Measurements from ENCODE around the gene GIMAP1. TPM values are rescaled to one million over a fixed set of nuclear protein-coding genes. Genes with fewer than 3 reads are reported as not detected.

GIMAP1 gene
- total and polyA plus RNA-seq, 2 experiments from 2014 or later, result 0.13 TPM; not detected in 1

DNA sequence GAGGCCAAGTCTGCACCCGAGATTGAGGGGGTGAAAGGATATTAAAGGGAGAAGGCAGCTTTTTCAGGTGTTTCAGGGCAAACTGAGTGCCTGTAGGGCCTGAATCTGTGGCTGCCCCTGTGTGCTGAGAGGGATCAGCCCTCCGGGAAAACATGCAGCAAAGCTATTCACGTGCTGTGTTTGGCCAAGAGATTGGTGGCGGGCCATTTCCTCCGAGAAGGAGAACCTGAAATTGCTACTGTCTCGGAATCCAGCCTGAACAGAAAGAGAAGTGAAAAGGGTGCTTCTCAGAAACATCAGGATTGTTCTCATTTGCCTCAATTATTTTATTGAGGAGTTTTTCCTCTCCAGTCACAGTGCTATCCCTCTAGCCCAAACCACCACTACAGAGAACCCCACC is 36.8 kb downstream of the GIMAP1 start:
- Histone ChIP-seq H3K79me2 (no peaks in the 10 kb centered on the region), H3K4me2 (no peak overlapping the region), H3K9me3 (ENCODE audit: low read depth) (no peaks in the 10 kb centered on the region), H2AFZ (no peak overlapping the region), H3K36me3 (replicated peaks; ENCODE audit: insufficient read depth, low read depth) (no peaks in the 10 kb centered on the region), H3K9me2 (replicated peaks; ENCODE audit: insufficient read depth) (no peaks in the 10 kb centered on the region), H3K27ac (no peak overlapping the region), H4K20me1 (ENCODE audit: insufficient read depth, poor library complexity, severe bottlenecking) (no peaks in the 10 kb centered on the region), H3K4me3 (no peak overlapping the region), H3K4me1 (ENCODE audit: insufficient read depth) (no peaks in the 10 kb centered on the region), H3K27me3 (peaks cover 15% of the 10 kb centered on the region)
- no peak for DNase-seq (ENCODE audit: low spot score)
- TF ChIP-seq, protein P1, sequence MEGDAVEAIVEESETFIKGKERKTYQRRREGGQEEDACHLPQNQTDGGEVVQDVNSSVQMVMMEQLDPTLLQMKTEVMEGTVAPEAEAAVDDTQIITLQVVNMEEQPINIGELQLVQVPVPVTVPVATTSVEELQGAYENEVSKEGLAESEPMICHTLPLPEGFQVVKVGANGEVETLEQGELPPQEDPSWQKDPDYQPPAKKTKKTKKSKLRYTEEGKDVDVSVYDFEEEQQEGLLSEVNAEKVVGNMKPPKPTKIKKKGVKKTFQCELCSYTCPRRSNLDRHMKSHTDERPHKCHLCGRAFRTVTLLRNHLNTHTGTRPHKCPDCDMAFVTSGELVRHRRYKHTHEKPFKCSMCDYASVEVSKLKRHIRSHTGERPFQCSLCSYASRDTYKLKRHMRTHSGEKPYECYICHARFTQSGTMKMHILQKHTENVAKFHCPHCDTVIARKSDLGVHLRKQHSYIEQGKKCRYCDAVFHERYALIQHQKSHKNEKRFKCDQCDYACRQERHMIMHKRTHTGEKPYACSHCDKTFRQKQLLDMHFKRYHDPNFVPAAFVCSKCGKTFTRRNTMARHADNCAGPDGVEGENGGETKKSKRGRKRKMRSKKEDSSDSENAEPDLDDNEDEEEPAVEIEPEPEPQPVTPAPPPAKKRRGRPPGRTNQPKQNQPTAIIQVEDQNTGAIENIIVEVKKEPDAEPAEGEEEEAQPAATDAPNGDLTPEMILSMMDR (IDR thresholded peaks at IDR 0.05; ENCODE audit: poor library complexity), result no peak
- TF ChIP-seq EZH2 (IDR thresholded peaks at IDR 0.05; ENCODE audit: borderline replicate concordance), result no peak
- WGBS (ENCODE audit: low lambda C conversion rate, missing lambda C conversion rate), result 71% methylated on average over 6 of the region's 6 CpGs

DNA sequence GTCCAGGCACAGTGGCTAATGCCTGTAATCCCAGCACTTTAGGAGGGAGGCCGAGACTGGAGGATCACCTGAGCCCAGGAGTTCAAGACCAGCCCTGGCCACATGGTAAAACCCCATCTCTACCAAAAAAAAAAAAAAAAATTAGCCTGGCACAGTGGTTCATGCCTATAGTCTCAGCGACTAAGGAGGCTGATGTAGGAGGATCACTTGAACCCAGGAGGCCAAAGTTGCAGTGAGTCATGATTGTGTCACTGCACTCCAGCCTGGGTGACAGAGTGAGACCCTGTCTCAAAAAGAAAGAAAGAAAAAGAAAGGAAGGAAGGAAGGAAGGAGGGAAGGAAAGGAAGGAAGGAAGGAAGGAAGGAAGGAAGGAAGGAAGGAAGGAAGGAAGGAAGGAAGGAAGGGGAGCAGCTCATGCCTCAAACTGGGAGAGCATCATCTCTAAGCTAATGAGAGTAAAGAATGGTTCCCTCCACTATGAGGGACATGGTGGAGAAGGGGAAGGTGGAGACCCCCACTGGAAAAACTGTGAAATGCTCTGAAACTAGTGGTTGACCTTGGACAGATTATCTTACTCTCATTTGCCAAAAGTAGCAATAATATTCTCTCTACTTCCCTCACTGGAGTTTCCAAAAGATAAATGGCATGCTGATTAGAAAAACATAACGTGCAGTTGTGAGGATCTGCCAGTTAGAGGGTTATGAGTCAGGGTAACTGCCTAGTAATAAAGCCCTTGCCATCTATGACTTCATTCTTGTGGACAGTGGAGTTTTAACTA is 37.6 kb downstream of the GIMAP1 start:
- 29% methylated on average over 3 of the region's 3 CpGs for WGBS (ENCODE audit: low lambda C conversion rate, missing lambda C conversion rate)
- Histone ChIP-seq H2AFZ (no peak overlapping the region), H3K36me3 (replicated peaks; ENCODE audit: insufficient read depth, low read depth) (no peaks in the 10 kb centered on the region), H3K27me3 (peaks cover 15% of the 10 kb centered on the region), H3K9me3 (ENCODE audit: low read depth) (no peaks in the 10 kb centered on the region), H3K79me2 (no peaks in the 10 kb centered on the region), H4K20me1 (ENCODE audit: insufficient read depth, poor library complexity, severe bottlenecking) (no peaks in the 10 kb centered on the region), H3K4me3 (no peak overlapping the region), H3K4me2 (no peak overlapping the region), H3K9me2 (replicated peaks; ENCODE audit: insufficient read depth) (no peaks in the 10 kb centered on the region), H3K27ac (no peak overlapping the region), H3K4me1 (ENCODE audit: insufficient read depth) (no peaks in the 10 kb centered on the region)
- TF ChIP-seq, protein P1 (IDR thresholded peaks at IDR 0.05; ENCODE audit: poor library complexity), result peak; percentile 24
- TF ChIP-seq EZH2 (IDR thresholded peaks at IDR 0.05; ENCODE audit: borderline replicate concordance), result no peak
- no peak for DNase-seq (ENCODE audit: low spot score)

DNA sequence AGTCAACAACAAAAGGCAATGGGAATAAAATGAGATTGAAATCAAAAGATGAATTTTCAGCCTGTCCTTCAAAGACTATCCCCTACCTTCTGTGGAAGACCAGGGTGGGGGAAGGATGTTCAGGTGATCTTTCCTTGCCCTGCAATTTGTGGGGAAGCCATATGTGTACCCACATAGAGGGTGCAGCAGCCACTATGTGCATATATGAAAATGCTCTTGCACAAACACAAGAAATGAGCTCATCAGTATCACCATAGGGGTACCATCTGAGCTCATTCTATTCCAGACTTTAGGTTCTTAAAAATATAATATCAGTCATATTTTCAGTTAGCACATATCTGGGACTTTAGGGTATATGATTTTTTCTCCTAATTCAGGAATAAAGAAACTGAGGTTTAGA is 38.5 kb downstream of the GIMAP1 start:
- Histone ChIP-seq H3K9me3 (ENCODE audit: low read depth) (no peaks in the 10 kb centered on the region), H3K27ac (no peak overlapping the region)
- TF ChIP-seq, protein P1 (IDR thresholded peaks at IDR 0.05; ENCODE audit: poor library complexity), result no peak
- TF ChIP-seq EZH2 (IDR thresholded peaks at IDR 0.05; ENCODE audit: borderline replicate concordance) (no peak), EZH2phosphoT487 (IDR thresholded peaks at IDR 0.05; ENCODE audit: low read depth, severe bottlenecking, unreplicated experiment) (no peak)

More for the DNA sequence above, 38.5 kb downstream of the GIMAP1 start:
- Histone ChIP-seq H3K27me3 (peaks cover 7% of the 10 kb centered on the region), H3K79me2 (no peaks in the 10 kb centered on the region), H3K4me2 (no peak overlapping the region), H4K20me1 (ENCODE audit: insufficient read depth, poor library complexity, severe bottlenecking) (no peaks in the 10 kb centered on the region), H2AFZ (no peak overlapping the region), H3K9me2 (replicated peaks; ENCODE audit: insufficient read depth) (no peaks in the 10 kb centered on the region), H3K4me1 (ENCODE audit: insufficient read depth) (no peaks in the 10 kb centered on the region), H3K36me3 (replicated peaks; ENCODE audit: insufficient read depth, low read depth) (no peaks in the 10 kb centered on the region), H3K4me3 (no peak overlapping the region)
- no peak for DNase-seq (ENCODE audit: low spot score)
